HG03571 (cell line): ENCODE measurements around the gene TPCN2.
"Not testable (repeated sequence)": the region's sequence is repeated elsewhere in the genome, so short reads cannot be mapped to it uniquely, and the experiment has no call there.

Experiments
- ATAC-seq: cut with Tn5 transposase; IDR thresholded peaks from one replicate; pipeline ENCODE4 v1.9.1; 2021; ENCODE audit not compliant: unreplicated experiment

Gene TPCN2

DNA sequence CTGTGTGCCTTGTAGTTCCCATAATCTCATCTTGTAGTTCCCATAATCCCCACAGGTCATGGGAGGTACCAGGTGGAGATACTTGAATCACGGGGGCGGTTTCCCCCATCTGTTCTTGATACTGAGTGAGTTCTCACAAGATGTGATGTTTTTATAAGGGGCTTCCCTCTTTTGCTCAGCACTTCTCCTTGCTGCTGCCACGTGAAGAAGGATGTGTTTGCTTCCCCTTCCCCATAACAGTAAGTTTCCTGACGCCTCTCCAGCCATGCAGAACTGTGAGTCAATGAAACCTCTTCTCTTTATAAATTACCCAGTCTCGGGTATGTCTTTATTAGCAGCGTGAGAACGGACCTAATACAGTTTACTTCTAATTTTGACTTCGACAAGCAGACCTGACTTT, 93.0 kb downstream of the TPCN2 start:
- ATAC-seq, result no peak

DNA sequence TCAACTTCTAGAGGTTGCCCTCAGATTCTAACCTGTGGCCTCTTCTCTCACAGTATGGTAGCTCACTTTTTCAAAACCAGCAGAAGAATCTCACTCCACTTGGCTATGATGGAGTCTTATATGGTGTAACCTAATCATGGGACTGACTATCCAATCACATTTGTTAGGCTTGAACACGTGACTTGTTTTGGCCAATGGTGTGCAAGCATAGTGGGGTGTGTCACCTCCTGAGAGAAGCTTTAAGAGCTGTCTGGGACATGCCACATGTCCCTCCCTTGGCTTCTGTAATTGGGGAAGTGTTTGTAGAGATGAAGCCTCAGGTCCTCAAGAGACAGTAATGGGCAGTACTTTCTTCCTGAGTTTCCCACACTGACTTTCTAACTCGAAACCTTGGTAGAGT, 94.2 kb downstream of the TPCN2 start:
- ATAC-seq, result no peak

GRCh38 chr11:69144316-69145049, 95.8 kb downstream of the TPCN2 start:
- no peak for ATAC-seq

- ATAC-seq, result no peak
Observed at GRCh38 chr11:69145050-69145380, 96.3 kb downstream of the TPCN2 start.

- ATAC-seq, result no peak
Observed at GRCh38 chr11:69148377-69148762, 99.6 kb downstream of the TPCN2 start.

DNA sequence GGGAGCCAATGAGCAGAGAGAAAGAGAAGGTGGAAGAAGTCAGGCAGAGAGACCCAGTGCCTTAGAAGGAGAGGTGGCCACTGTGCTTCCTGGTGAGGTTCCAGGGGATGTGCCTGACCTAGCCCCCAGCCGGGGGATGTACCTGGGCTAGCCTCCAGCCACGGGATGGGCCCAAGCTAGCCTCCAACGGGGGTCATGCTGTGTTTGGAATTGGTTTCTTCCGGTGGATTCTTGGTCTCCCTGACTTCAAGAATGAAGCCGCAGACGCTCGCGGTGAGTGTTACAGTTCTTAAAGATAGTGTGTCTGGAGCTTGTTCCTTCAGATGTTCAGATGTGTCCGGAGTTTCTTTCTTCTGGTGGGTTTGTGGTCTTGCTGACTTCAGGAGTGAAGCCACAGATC, 100.1 kb downstream of the TPCN2 start:
- ATAC-seq, result no peak

- ATAC-seq, result not testable (repeated sequence)
Observed at GRCh38 chr11:69149338-69150045, 100.8 kb downstream of the TPCN2 start.

DNA sequence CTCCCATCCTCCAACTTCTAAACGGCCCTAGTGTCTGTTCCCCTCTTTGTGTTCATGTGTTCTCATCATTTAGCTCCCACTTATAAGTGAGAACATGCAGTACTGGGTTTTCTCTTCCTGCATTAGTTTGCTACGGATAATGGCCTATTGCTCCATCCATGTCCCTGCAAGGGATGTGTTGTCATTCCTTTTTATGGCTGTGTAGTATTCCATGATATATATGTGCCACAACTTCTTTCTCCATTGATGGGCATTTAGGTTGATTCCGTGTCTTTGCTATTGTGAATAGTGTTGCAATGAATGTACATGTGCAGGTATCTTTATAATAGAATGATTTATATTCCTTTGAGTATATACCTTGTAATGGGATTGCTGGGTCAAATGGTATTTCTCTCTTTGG, 101.4 kb downstream of the TPCN2 start:
- no peak for ATAC-seq

- ATAC-seq, result no peak
Observed at GRCh38 chr11:69151836-69152235, 103.1 kb downstream of the TPCN2 start.

- ATAC-seq, result no peak
Observed at GRCh38 chr11:69152733-69153421, 104.1 kb downstream of the TPCN2 start.

GRCh38 chr11:69153661-69154060, 104.9 kb downstream of the TPCN2 start:
- no peak for ATAC-seq

DNA sequence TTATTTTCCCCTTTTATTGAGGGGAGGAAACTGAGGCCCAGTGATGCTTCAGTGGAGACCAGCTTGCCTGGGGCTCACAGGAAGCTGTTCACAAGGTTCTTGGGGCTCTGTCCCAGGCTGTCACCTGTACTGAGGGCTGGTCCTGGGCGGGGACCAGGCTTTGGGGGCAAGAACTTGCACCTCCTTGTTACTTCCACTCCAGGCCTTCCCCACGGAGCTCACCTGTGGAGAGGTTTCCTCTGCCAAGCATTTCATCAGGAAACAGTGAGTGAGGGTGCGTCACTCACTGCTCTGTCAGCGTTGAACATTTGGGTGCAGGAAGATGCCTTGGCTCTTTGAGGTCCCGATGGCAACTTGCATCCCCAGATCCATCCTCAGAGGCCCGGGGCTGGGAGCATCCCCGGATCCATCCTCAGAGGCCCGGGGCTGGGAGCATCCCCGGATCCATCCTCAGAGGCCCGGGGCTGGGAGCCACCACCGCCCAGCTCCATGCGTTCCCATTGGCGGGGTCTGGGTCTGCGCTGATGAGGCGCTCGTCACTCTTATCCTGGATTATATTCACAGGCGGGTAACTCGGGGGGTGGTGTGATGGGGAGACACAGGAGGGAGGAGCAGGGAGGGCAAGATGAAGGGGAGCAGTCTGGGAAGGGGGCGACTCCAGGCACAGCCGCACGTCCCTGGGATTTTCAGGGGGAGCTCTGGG, 105.6 kb downstream of the TPCN2 start:
- no peak for ATAC-seq

GRCh38 chr11:69154938-69155301, 106.2 kb downstream of the TPCN2 start:
- ATAC-seq, result no peak

DNA sequence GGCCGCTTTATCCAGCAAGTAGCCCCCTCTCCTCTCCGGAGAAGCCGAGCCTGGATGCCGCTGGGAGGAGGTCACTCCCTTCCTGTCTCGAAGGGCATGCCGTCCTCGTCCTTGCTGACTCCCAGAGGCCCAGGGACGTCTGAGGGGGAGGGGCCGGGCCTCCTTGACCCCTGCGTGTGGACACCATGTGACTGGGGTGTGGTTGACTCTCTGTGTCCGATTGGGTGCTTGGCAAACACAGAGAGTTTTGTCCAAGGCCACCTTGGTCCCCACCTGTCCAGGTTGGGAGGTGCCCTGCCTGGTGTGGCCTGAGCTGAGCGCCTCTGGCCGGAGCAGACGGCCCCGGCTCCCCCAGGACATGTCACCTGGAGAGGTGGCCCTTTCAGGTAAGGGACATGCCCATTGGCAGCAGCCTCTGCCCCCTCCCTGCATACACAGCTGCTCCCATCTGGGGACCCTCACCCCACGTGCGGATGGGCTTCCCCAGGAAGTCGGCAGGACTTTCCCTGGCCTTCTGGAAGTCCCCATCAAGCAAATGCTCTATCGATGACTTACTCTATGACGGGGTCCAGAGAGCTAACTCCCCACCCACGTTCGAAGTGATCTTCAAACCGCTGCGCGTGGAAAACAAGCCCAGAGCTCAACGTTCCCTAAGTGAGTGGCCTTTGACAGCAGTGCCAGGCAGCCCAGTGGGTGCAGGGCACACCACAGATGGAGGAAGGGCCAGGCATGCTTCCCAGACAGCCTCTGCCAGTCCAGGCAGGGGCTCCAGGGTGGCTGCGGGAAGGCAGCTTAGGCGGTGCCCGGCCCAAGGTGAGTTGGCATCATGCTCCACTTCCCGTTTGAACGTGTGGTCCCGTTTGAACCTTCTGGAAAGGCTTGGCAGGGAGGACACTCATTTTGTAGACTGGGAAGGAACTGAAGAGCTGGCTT, 106.8 kb downstream of the TPCN2 start, which contains the start of gene SMIM38:
Gene SMIM38, plus strand, starts transcription at position 634 of the 933 bp plus-strand sequence. CDS start 1,912 bp downstream, outside the sequence.
- no peak for ATAC-seq

DNA sequence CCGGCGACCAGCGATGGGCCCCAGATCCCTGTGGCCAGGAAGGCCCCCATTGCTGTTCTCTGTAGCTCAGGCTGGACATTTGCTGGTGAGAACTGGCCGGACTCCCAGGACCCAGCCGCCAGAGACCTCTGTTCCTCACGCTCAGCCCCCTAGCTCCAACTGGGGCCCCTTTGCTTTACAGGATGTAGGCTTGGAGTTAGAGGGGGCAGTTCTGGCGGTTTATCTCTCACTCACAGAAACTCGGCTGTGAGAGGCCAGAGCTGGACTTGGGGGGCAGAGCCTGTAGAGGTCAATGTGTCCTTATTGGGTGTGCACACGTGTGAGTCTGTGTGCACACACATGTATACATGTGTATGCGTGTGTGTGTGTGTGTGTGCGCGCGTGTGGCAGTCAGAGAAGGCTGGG, 107.5 kb downstream of the TPCN2 start:
- no peak for ATAC-seq

GRCh38 chr11:69156673-69157155, 108.0 kb downstream of the TPCN2 start:
- no peak for ATAC-seq

- ATAC-seq, result no peak
Observed at GRCh38 chr11:69157156-69157821, 108.6 kb downstream of the TPCN2 start.

GRCh38 chr11:69157822-69158231, 109.1 kb downstream of the TPCN2 start:
- no peak for ATAC-seq

DNA sequence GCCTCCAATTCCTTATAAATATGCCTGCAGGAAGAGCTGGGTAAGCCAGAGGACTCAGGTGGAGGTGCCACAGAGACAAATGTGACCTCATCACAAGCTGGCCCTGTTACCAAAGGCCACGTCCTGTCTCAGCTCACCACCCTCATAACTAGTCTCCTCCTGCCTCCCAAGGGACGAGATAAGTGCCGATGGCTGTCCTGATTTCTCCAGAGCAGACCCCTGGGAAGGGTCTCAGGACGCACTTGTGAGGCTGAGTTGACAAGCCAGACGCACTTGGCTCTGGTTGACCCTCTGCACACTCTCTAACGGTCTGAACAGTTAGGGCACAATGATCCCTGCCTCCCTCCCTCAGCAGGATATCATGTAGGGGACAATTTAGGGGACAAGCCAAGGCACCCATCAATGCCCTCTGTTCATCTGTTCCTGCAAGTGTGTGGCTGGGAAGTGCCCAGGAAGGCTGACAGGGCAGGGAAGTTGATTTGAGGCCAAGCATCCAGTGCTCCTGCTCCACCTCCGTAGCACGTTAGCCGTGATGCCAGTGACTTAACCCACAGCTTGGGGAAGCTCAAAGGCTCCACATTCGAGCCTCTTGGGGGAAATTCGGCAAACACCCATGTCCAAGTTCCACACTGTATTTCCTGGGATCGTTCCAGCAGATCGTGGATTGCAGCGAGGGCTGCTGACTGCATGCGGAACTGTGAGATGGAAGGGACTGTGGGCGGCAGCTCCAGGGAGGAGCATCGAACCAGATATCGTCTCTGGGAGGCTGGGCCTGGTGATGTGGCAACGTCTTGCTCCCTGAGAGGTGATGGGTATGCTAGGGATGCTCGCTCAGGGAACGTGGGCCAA, 109.8 kb downstream of the TPCN2 start:
- ATAC-seq, result no peak
